ENCODE data around the gene REG3A.

Gene REG3A

GRCh38 chr2:79159653-79160052 lies at the start of gene REG3A:
TSS of gene REG3A (minus strand) at chr2:79159753. CDS start at chr2:79159405, 348 bp downstream.
- no peak for DNase-seq

- no peak for DNase-seq
Observed at GRCh38 chr2:79200762-79201161, 41.2 kb upstream of the REG3A start.

GRCh38 chr2:79191816-79192215 lies 32.3 kb upstream of the REG3A start:
- DNase-seq: no peak

- DNase-seq: no peak
Observed at GRCh38 chr2:79191081-79191480, 31.5 kb upstream of the REG3A start.

GRCh38 chr2:79189465-79189864 lies 29.9 kb upstream of the REG3A start:
- no peak for DNase-seq

- DNase-seq: no peak
Observed at GRCh38 chr2:79181617-79182016, 22.1 kb upstream of the REG3A start.

- no peak for DNase-seq
Observed at GRCh38 chr2:79180092-79180491, 20.5 kb upstream of the REG3A start.

- no peak for DNase-seq
Observed at GRCh38 chr2:79179036-79179435, 19.5 kb upstream of the REG3A start.

GRCh38 chr2:79178076-79178674 lies 18.6 kb upstream of the REG3A start:
- DNase-seq: no peak

GRCh38 chr2:79171348-79171958 lies 11.9 kb upstream of the REG3A start:
- no peak for DNase-seq

GRCh38 chr2:79162801-79163200 lies 3.2 kb upstream of the REG3A start:
- DNase-seq: no peak

- DNase-seq: no peak
Observed at GRCh38 chr2:79162132-79162531, 2.6 kb upstream of the REG3A start.

GRCh38 chr2:79159030-79159429 lies 523 bp downstream of the REG3A start:
- DNase-seq: no peak

- no peak for DNase-seq
Observed at GRCh38 chr2:79155826-79156476, 3.6 kb downstream of the REG3A start.

- no peak for DNase-seq
Observed at GRCh38 chr2:79139423-79139822, 20.1 kb downstream of the REG3A start.

GRCh38 chr2:79138385-79138784 lies 21.2 kb downstream of the REG3A start:
- DNase-seq: no peak

- no peak for DNase-seq
Observed at GRCh38 chr2:79131687-79132086, 27.9 kb downstream of the REG3A start.

- no peak for DNase-seq
Observed at GRCh38 chr2:79129804-79130203, 29.7 kb downstream of the REG3A start.

- DNase-seq: no peak
Observed at GRCh38 chr2:79129260-79129659, 30.3 kb downstream of the REG3A start.

- DNase-seq: no peak
Observed at GRCh38 chr2:79128406-79128805, 31.1 kb downstream of the REG3A start.

GRCh38 chr2:79125721-79125985 lies 33.9 kb downstream of the REG3A start:
- DNase-seq: no peak

- no peak for DNase-seq
Observed at GRCh38 chr2:79124907-79125720, 34.4 kb downstream of the REG3A start.

GRCh38 chr2:79122676-79123075 lies 36.9 kb downstream of the REG3A start:
- no peak for DNase-seq

GRCh38 chr2:79120194-79120713 lies 39.3 kb downstream of the REG3A start, which contains the start of gene REG1A:
TSS of gene REG1A (plus strand) at chr2:79120488. CDS start at chr2:79120862, 374 bp downstream.
- DNase-seq: no peak

All from cortex of kidney (tissue), 1 donor.